ENCODE results near the gene GALNTL6. TPM values are rescaled to one million over a fixed set of nuclear protein-coding genes. Genes with fewer than 3 reads are reported as not detected.

The GALNTL6 gene
- total RNA-seq, 4 donors from 2014 or later = 0.30 to 1.3 (median 0.60) TPM

GRCh38 chr4:172983014-172983413 lies 1169.8 kb downstream of the GALNTL6 start:
- TF ChIP-seq POLR2A (IDR thresholded peaks at IDR 0.05) (no peak), CTCF (IDR thresholded peaks at IDR 0.05) (no peak)
- no peak overlapping the region for H3K4me3 ChIP-seq (ENCODE audit: low read depth, poor library complexity, severe bottlenecking)
- intact Hi-C loops (cut with DNase I; ENCODE audit: low total_unique reads) = no loop called here
- 67 to 68% methylated on average over 3 of the region's 3 CpGs for WGBS, 2 donors
- DNase-seq (ENCODE audit: low spot score in 2 of 2) = peak in 1 of 2 donors; percentile 19

GRCh38 chr4:172983631-172984030 lies 1170.4 kb downstream of the GALNTL6 start:
- intact Hi-C loops (cut with DNase I; ENCODE audit: low total_unique reads) = no loop called here
- TF ChIP-seq POLR2A (IDR thresholded peaks at IDR 0.05) (no peak), CTCF (IDR thresholded peaks at IDR 0.05) (no peak)
- WGBS, 2 donors = 88 to 89% methylated on average over 3 of the region's 3 CpGs
- no peak for DNase-seq (ENCODE audit: low spot score in 2 of 2)
- no peak overlapping the region for H3K4me3 ChIP-seq (ENCODE audit: low read depth, poor library complexity, severe bottlenecking)

GRCh38 chr4:172985552-172985951 lies 1172.3 kb downstream of the GALNTL6 start:
- intact Hi-C loops (cut with DNase I; ENCODE audit: low total_unique reads) = no loop called here
- DNase-seq (ENCODE audit: low spot score in 2 of 2) = no peak
- TF ChIP-seq CTCF (IDR thresholded peaks at IDR 0.05) = no peak
- no peak for TF ChIP-seq POLR2A (IDR thresholded peaks at IDR 0.05)
- H3K4me3 ChIP-seq (ENCODE audit: low read depth, poor library complexity, severe bottlenecking) = no peak overlapping the region
- WGBS, 2 donors = 71 to 77% methylated on average over 2 of the region's 2 CpGs

- no peak for DNase-seq (ENCODE audit: low spot score in 2 of 2)
- WGBS, 2 donors = 86 to 94% methylated on average over 1 of the region's 1 CpG
- intact Hi-C loops (cut with DNase I; ENCODE audit: low total_unique reads) = no loop called here
- no peak overlapping the region for H3K4me3 ChIP-seq (ENCODE audit: low read depth, poor library complexity, severe bottlenecking)
- TF ChIP-seq POLR2A (IDR thresholded peaks at IDR 0.05) = no peak
- no peak for TF ChIP-seq CTCF (IDR thresholded peaks at IDR 0.05)
These were observed 1172.9 kb downstream of the GALNTL6 start for GRCh38 chr4:172986114-172986513.

GRCh38 chr4:172989984-172990820 lies 1177.0 kb downstream of the GALNTL6 start:
- WGBS, 2 donors = 64 to 71% methylated on average over 3 of the region's 3 CpGs
- no peak for DNase-seq (ENCODE audit: low spot score in 2 of 2)
- no peak for TF ChIP-seq CTCF (IDR thresholded peaks at IDR 0.05)
- no peak for TF ChIP-seq POLR2A (IDR thresholded peaks at IDR 0.05)
- intact Hi-C loops (cut with DNase I; ENCODE audit: low total_unique reads) = no loop called here
- no peak overlapping the region for H3K4me3 ChIP-seq (ENCODE audit: low read depth, poor library complexity, severe bottlenecking)

Measured in lower leg skin (tissue), 4 donors.